Epithelial cell of proximal tubule (primary cell): ENCODE measurements around the gene RAMP2. TPM values are rescaled to one million over a fixed set of nuclear protein-coding genes. Genes with fewer than 3 reads are reported as not detected.

ENCODE experiments used
- DNase-seq: peaks from one replicate; pipeline ENCODE4 v3.0.0-alpha.2; 2011; ENCODE audit warnings: low read depth
- H3K4me3 ChIP-seq: 2 replicates; pipeline ENCODE4 v1.5.1; 2011; ENCODE audit warnings: low read depth, mild to moderate bottlenecking, low read length
- CTCF ChIP-seq: conservative IDR thresholded peaks from 2 replicates; pipeline ENCODE4 v1.5.1; 2012; ENCODE audit warnings: low read depth, mild to moderate bottlenecking, low read length
- total RNA-seq: library from RNA; depleted of rRNA; stranded (reverse); fragments of >200 nt; gene quantifications from 2 replicates; pipeline ENCODE4 v1.2.3, GENCODE V29; 2015

RAMP2 gene
- total RNA-seq, 1 donor from 2014 or later, result 4.3 TPM

- no peak overlapping the region for H3K4me3 ChIP-seq
- DNase-seq, result no peak
- no peak for TF ChIP-seq CTCF
Measured at GRCh38 chr17:42804918-42805367, 43.9 kb downstream of the RAMP2 start.

- TF ChIP-seq CTCF, result no peak
- no peak overlapping the region for H3K4me3 ChIP-seq
- no peak for DNase-seq
Measured at GRCh38 chr17:42806249-42806648, 45.2 kb downstream of the RAMP2 start.

GRCh38 chr17:42809250-42809649 is 48.2 kb downstream of the RAMP2 start:
- H3K4me3 ChIP-seq, result no peak overlapping the region
- no peak for TF ChIP-seq CTCF
- DNase-seq, result no peak

Other genes with a start within 250 kb of the RAMP2 start
- 25.2 and 28.8 TPM in 2 replicates for gene NAGLU, start 225.0 kb upstream of the RAMP2 start, total RNA-seq
- gene HSD17B1, start 208.3 kb upstream of the RAMP2 start, total RNA-seq, result 0.75 and 0.94 TPM in 2 replicates
- 49.4 and 58.2 TPM in 2 replicates for gene COASY, start 199.1 kb upstream of the RAMP2 start, total RNA-seq
- 15.7 and 47.6 TPM in 2 replicates for gene MLX, start 194.1 kb upstream of the RAMP2 start, total RNA-seq
- 23.8 and 25.9 TPM in 2 replicates for gene PSMC3IP, start 183.5 kb upstream of the RAMP2 start, total RNA-seq
- gene RETREG3, start 151.9 kb upstream of the RAMP2 start, total RNA-seq, result 38.0 and 38.2 TPM in 2 replicates
- 96.1 and 142 TPM in 2 replicates for gene TUBG1, start 151.5 kb upstream of the RAMP2 start, total RNA-seq
- 8.2 and 14.2 TPM in 2 replicates for gene TUBG2, start 101.9 kb upstream of the RAMP2 start, total RNA-seq
- 8.5 and 19.1 TPM in 2 replicates for gene PLEKHH3, start 84.2 kb upstream of the RAMP2 start, total RNA-seq
- 3.0 and 6.5 TPM in 2 replicates for gene CCR10, start 79.4 kb upstream of the RAMP2 start, total RNA-seq
- 4.1 and 11.8 TPM in 2 replicates for gene CNTNAP1, start 78.7 kb upstream of the RAMP2 start, total RNA-seq
- gene EZH1, start 16.2 kb upstream of the RAMP2 start, total RNA-seq, result 6.9 and 14.4 TPM in 2 replicates
- 90.1 and 136 TPM in 2 replicates for gene VPS25, start 12.2 kb downstream of the RAMP2 start, total RNA-seq
- gene WNK4, start 19.4 kb downstream of the RAMP2 start, total RNA-seq, result 2.3 and 11.3 TPM in 2 replicates
- 85.6 and 95.0 TPM in 2 replicates for gene COA3, start 37.5 kb downstream of the RAMP2 start, total RNA-seq
- not detected in 2 replicates for gene CNTD1, start 37.6 kb downstream of the RAMP2 start, total RNA-seq
- gene BECN1, start 63.1 kb downstream of the RAMP2 start, total RNA-seq, result 52.2 and 68.4 TPM in 2 replicates
- gene PSME3, start 72.2 kb downstream of the RAMP2 start, total RNA-seq, result 126 and 190 TPM in 2 replicates
- gene AOC2, start 83.4 kb downstream of the RAMP2 start, total RNA-seq, result 0.22 TPM in 1 of 2 replicates, not detected in the other
- gene AOC3, start 90.0 kb downstream of the RAMP2 start, total RNA-seq, result not detected in 2 replicates
- gene G6PC1, start 139.6 kb downstream of the RAMP2 start, total RNA-seq, result not detected in 2 replicates
- gene AARSD1, start 203.2 kb downstream of the RAMP2 start, total RNA-seq, result 23.0 and 39.1 TPM in 2 replicates
- gene PTGES3L, start 218.9 kb downstream of the RAMP2 start, total RNA-seq, result 1.3 and 2.5 TPM in 2 replicates
- gene RUNDC1, start 219.3 kb downstream of the RAMP2 start, total RNA-seq, result 8.1 and 14.0 TPM in 2 replicates
- 1,399 and 1,932 TPM in 2 replicates for gene RPL27, start 237.2 kb downstream of the RAMP2 start, total RNA-seq
- gene IFI35, start 245.6 kb downstream of the RAMP2 start, total RNA-seq, result 17.6 and 21.2 TPM in 2 replicates